Sigmoid colon (tissue), 7 donors: Measurements from ENCODE around the gene NSA2. TPM values are rescaled to one million over a fixed set of nuclear protein-coding genes. Genes with fewer than 3 reads are reported as not detected.

Experiments used
- DNase-seq: peaks from one replicate; pipeline ENCODE4 v3.0.0-alpha.2; 2019
- H3K27ac ChIP-seq, 4 donors: fragments of 200-600 bp; sonication (generic); one replicate each; pipeline ENCODE4 v1.5.1; 2016 to 2019; ENCODE audit warnings: mild to moderate bottlenecking in 1 of 4
- H3K27me3 ChIP-seq, 3 donors: fragments of 200-600 bp; sonication (generic); one replicate each; pipeline ENCODE4 v1.5.1; 2019; ENCODE audit warnings: mild to moderate bottlenecking in 1 of 3
- H3K36me3 ChIP-seq, 4 donors: fragments of 200-600 bp; sonication (generic); one replicate each; pipeline ENCODE4 v1.5.1; 2016 to 2019
- H3K4me1 ChIP-seq, 4 donors: fragments of 200-600 bp; sonication (generic); one replicate each; pipeline ENCODE4 v1.5.1; 2017 to 2019
- H3K4me3 ChIP-seq, 4 donors: fragments of 200-600 bp; sonication (generic); one replicate each; pipeline ENCODE4 v1.5.1; 2017 to 2019; ENCODE audit warnings: mild to moderate bottlenecking in 2 of 4, moderate library complexity in 1 of 4
- H3K9me3 ChIP-seq, 4 donors: fragments of 200-600 bp in 3 of 4; sonication (generic) in 3 of 4; one replicate each; pipeline versions ENCODE4 v1.5.1 to v1.6.1; 2013 to 2019
- EP300 ChIP-seq, 4 donors: sonication (generic); formaldehyde crosslinking; IDR thresholded peaks; one replicate each; pipeline ENCODE4 v1.6.1; 2017; ENCODE audit warnings: antibody characterized with exemption in 4 of 4
- POLR2A ChIP-seq, 2 donors: fragments of 450-650 bp; IDR thresholded peaks; one replicate each; pipeline ENCODE4 v1.6.1; 2016; ENCODE audit warnings: antibody characterized with exemption in 2 of 2, mild to moderate bottlenecking in 2 of 2, moderate library complexity in 2 of 2
- POLR2AphosphoS5 ChIP-seq, 4 donors: sonication (generic); formaldehyde crosslinking; IDR thresholded peaks; one replicate each; pipeline ENCODE4 v1.6.1; 2017; ENCODE audit warnings: antibody characterized with exemption in 4 of 4
- WGBS, 2 donors: extraction: QIAGEN DNeasy Blood & Tissue Kit; methylation state at CpG; one replicate each; pipeline ENCODE4 v1.1.7; 2013; 5-methylcytosine and 5-hydroxymethylcytosine counted together
- intact Hi-C: fragments of 100-400 bp; cut with DNase I; formaldehyde crosslinking; loops from one replicate; pipeline ENCODE4 v1.15.1; 2023
- polyA plus RNA-seq, 3 donors: library from polyadenylated mRNA; stranded (reverse); fragments of 200-250 nt; gene quantifications; one replicate each; pipeline ENCODE4 v1.2.3, GENCODE V29; 2013
- total RNA-seq, 4 donors: library from RNA; depleted of rRNA; stranded (reverse); fragments of >200 nt; gene quantifications; one replicate each; pipeline ENCODE4 v1.1.0, GENCODE V29; 2016
- TF ChIP-seq, protein P1 (sequence below), 4 experiments: fragments of 450-650 bp in 3 of 4; fragments of 200-600 bp in 1 of 4; IDR thresholded peaks; one replicate each; pipeline ENCODE4 v1.5.1; 2016 to 2019; ENCODE audit warnings: antibody characterized with exemption in 4 of 4, mild to moderate bottlenecking in 3 of 4, moderate library complexity in 2 of 4
- donor health status: healthy with polysubstance abuse.
- donor health status: Bipolar disorder and iron deficiency.
- donor health status: healthy.

Gene NSA2
- total RNA-seq (100 to 1,000 TPM; 141 to 182 (median 168) TPM), polyA plus RNA-seq (100 to 1,000 TPM; 106 to 181 (median 131) TPM)

DNA sequence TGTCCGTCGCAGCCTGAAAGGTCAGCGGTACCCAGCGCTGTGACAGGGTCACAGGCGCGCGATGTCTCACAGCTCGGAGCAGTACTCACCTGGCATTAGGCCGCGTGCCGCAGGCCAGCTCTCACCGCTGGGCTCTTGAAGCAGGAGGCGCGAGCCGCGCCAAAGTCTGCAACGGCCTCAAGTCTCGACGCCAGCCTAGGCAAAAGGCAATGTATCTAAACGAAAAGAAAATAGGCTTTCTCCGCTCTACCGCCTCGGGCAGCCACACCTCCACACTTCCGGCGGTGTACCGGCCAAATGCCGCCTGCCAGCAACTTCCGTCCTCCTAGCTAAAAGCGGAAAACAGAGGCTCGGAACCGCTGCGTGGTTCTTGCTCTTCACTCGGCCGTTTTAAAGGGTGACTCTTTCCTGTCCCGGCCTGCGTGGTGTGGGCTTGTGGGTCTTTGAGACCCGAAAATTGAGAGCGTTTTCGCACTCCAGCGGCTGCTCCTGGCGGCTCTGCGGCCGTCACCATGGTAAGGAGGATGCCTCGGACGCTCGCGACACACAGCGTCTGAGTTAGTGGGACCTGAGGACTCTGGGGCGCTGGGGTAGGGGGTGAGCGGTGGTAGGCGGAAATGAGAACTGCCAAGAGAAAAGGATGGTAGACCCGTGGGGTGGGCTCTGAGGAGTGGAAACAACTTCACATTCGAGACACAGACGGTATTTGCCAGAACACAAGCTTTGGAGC, at the start of gene NSA2, which contains the start of gene GFM2:
TSS of gene NSA2 (plus strand) at position 401 of the 730 bp plus-strand sequence. CDS start at position 513, 112 bp downstream.
TSS of gene GFM2 (minus strand) at position 269 of the 730 bp plus-strand sequence. CDS start 3,375 bp downstream, outside the sequence.
- H3K27me3 ChIP-seq: no peaks in the 10 kb centered on the region
- H3K36me3 ChIP-seq: peaks cover 2 to 46% (median 7%) of the 10 kb centered on the region in 4 donors
- 0% methylated on average over 54 of the region's 54 CpGs for WGBS, 2 donors
- TF ChIP-seq EP300 (IDR thresholded peaks at IDR 0.05) (no peak), POLR2A (IDR thresholded peaks at IDR 0.05) (peak in 1 of 2 donors; percentile 24), POLR2AphosphoS5 (IDR thresholded peaks at IDR 0.05) (peak; percentile 59 to 78 (median 76))
- TF ChIP-seq, protein P1, sequence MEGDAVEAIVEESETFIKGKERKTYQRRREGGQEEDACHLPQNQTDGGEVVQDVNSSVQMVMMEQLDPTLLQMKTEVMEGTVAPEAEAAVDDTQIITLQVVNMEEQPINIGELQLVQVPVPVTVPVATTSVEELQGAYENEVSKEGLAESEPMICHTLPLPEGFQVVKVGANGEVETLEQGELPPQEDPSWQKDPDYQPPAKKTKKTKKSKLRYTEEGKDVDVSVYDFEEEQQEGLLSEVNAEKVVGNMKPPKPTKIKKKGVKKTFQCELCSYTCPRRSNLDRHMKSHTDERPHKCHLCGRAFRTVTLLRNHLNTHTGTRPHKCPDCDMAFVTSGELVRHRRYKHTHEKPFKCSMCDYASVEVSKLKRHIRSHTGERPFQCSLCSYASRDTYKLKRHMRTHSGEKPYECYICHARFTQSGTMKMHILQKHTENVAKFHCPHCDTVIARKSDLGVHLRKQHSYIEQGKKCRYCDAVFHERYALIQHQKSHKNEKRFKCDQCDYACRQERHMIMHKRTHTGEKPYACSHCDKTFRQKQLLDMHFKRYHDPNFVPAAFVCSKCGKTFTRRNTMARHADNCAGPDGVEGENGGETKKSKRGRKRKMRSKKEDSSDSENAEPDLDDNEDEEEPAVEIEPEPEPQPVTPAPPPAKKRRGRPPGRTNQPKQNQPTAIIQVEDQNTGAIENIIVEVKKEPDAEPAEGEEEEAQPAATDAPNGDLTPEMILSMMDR (IDR thresholded peaks at IDR 0.05): no peak
- peak; percentile 94 for DNase-seq
- intact Hi-C loops: loop anchor here (2.0 to 10.0 kb wide), 2 partner anchors 82 to 148 kb away; partner anchors contain the start of gene HEXB
- peaks cover 0 to 32% (median 27%) of the 10 kb centered on the region in 4 donors for H3K4me1 ChIP-seq
- H3K27ac ChIP-seq: peak within 1 kb of the TSS; percentile 79 to 89 (median 84)
- peak within 1 kb of the TSS; percentile 92 to 96 (median 94) for H3K4me3 ChIP-seq
- no peaks in the 10 kb centered on the region for H3K9me3 ChIP-seq

DNA sequence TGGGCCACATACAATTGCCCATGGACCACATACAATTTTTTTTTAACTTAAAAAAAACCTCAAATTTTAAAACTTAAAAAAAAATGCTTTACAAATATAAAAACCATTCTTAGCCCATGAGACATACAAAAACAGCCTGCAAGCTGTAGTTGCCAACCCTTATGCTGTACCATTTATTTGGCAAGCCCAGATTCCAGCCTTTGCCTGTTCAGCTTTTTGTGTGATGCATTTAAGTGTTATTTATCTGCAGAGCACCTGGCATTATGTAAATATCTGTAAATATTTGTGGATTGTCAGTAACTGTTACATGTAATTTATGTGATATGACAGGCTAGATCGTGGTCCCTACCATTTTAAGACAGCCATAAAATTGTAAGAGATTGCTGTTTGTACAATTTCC, 49.5 kb upstream of the NSA2 start:
- Histone ChIP-seq H3K27ac (no peak overlapping the region), H3K4me3 (no peak overlapping the region), H3K9me3 (no peaks in the 10 kb centered on the region), H3K27me3 (no peaks in the 10 kb centered on the region), H3K36me3 (peaks cover 8 to 81% (median 27%) of the 10 kb centered on the region in 4 donors), H3K4me1 (no peaks in the 10 kb centered on the region)
- intact Hi-C loops: no loop called here
- 6 to 34% methylated on average over 1 of the region's 1 CpG for WGBS, 2 donors
- DNase-seq: no peak
- TF ChIP-seq POLR2A (IDR thresholded peaks at IDR 0.05) (no peak), POLR2AphosphoS5 (IDR thresholded peaks at IDR 0.05) (no peak)

DNA sequence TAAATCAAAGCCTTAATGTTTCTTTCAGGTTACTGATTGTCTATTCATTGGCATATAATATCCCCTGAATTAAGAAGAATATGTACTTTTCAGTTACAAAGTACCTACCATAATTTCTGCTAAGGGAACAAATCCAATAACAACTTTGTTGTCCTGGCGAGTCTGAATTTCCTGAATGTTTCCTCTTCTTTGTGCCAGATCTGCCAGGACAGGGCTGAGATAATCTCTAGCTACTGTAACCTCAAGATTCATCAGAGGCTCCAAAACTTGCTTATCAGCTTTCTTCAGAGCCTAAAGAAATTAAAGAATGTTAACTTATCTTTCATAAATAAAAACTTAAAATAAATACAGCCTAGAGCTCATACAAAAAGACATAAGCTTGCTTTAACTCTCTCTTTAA, 44.8 kb upstream of the NSA2 start:
- DNase-seq: no peak
- H3K4me3 ChIP-seq: no peak overlapping the region
- H3K27me3 ChIP-seq: no peaks in the 10 kb centered on the region
- 17 to 65% methylated on average over 1 of the region's 1 CpG for WGBS, 2 donors
- TF ChIP-seq EP300 (IDR thresholded peaks at IDR 0.05) (no peak), POLR2A (IDR thresholded peaks at IDR 0.05) (no peak)
- no peak overlapping the region for H3K27ac ChIP-seq
- H3K36me3 ChIP-seq: peaks cover 8 to 97% (median 39%) of the 10 kb centered on the region in 4 donors
- H3K9me3 ChIP-seq: no peaks in the 10 kb centered on the region
- intact Hi-C loops: no loop called here
- no peaks in the 10 kb centered on the region for H3K4me1 ChIP-seq

DNA sequence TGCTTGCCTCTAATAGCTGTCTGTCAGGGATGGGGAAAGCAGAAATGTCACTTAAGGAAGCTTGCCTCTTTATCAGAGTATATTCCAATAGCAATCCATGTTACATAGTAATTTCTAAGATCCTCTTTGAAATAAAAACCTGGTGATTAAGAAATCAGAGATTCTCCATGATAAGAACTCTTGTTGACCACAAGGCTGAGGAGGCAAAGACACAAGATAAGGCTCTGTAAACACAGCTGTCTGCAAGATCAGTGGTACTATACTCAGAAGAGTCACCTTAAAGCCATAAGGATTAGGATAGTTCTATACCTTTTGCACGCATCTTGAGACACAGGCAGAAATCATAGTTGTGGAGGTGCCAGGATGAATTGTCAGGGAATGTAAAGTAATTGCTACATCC, 41.7 kb upstream of the NSA2 start:
- intact Hi-C loops: no loop called here
- Histone ChIP-seq H3K4me3 (no peak overlapping the region), H3K4me1 (no peaks in the 10 kb centered on the region), H3K27ac (no peak overlapping the region), H3K9me3 (no peaks in the 10 kb centered on the region), H3K27me3 (no peaks in the 10 kb centered on the region), H3K36me3 (peaks cover 3 to 100% (median 34%) of the 10 kb centered on the region in 4 donors)
- WGBS, 2 donors: 95 to 97% methylated on average over 1 of the region's 1 CpG
- DNase-seq: no peak
- TF ChIP-seq POLR2A (IDR thresholded peaks at IDR 0.05) (no peak), POLR2AphosphoS5 (IDR thresholded peaks at IDR 0.05) (no peak), EP300 (IDR thresholded peaks at IDR 0.05) (no peak)
- TF ChIP-seq, protein P1 (IDR thresholded peaks at IDR 0.05): no peak

DNA sequence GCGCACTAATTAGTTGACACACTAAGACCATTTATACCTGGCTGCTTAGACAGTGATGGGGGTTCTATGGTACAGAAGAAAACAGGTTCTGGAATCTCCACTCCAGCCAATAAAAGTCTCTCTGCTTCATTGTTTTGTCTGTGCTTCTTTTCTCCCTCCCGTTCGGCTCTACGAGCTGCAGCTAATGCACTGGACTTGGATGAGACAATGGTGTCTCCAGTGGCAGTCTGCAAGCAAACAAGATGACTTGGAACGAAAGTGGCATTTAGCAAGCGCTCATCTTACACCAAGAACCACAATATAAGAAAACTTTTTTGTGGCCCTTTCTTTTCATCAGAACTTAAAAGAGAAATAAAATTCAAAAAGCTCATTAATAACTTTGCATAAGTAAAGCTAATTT, 30.3 kb upstream of the NSA2 start:
- Histone ChIP-seq H3K4me3 (no peak overlapping the region), H3K27me3 (no peaks in the 10 kb centered on the region), H3K9me3 (no peaks in the 10 kb centered on the region), H3K4me1 (no peaks in the 10 kb centered on the region), H3K27ac (no peak overlapping the region), H3K36me3 (peaks cover 0 to 92% (median 29%) of the 10 kb centered on the region in 4 donors)
- no peak for TF ChIP-seq EP300 (IDR thresholded peaks at IDR 0.05)
- TF ChIP-seq, protein P1 (IDR thresholded peaks at IDR 0.05): no peak
- no peak for TF ChIP-seq POLR2AphosphoS5 (IDR thresholded peaks at IDR 0.05)
- no peak for TF ChIP-seq POLR2A (IDR thresholded peaks at IDR 0.05)
- DNase-seq: no peak
- intact Hi-C loops: no loop called here
- 94 to 98% methylated on average over 6 of the region's 6 CpGs for WGBS, 2 donors
